NT2/D1 (cell line): ENCODE data around the gene JAKMIP2.
"Not testable (repeated sequence)": the region's sequence is repeated elsewhere in the genome, so short reads cannot be mapped to it uniquely, and the experiment has no call there.

ENCODE experiments used
- SUZ12 ChIP-seq: IDR thresholded peaks from 2 replicates; pipeline ENCODE4 v1.6.1; 2011; ENCODE audit not compliant: insufficient read length, insufficient read depth; ENCODE audit errors: extremely low read depth
- YY1 ChIP-seq: IDR thresholded peaks from 2 replicates; pipeline ENCODE4 v1.6.1; 2011; ENCODE audit not compliant: insufficient read length, insufficient read depth
- ZNF274 ChIP-seq: IDR thresholded peaks from 2 replicates; pipeline ENCODE4 v1.6.1; 2011; ENCODE audit warnings: mild to moderate bottlenecking, low read depth, low read length

GRCh38 chr5:147827017-147827416 is 44.5 kb upstream of the JAKMIP2 start:
- not testable (repeated sequence) for TF ChIP-seq ZNF274, YY1, SUZ12
